ENCODE measurements around the gene TLE2. TPM values are rescaled to one million over a fixed set of nuclear protein-coding genes. Genes with fewer than 3 reads are reported as not detected.

TLE2 gene
- total RNA-seq = 58.6 TPM
- long read RNA-seq, partial matches to known transcripts = 21 of 100 reads
- long read RNA-seq, other reads (novel, unspliced or antisense) = 79 of 100 reads

DNA sequence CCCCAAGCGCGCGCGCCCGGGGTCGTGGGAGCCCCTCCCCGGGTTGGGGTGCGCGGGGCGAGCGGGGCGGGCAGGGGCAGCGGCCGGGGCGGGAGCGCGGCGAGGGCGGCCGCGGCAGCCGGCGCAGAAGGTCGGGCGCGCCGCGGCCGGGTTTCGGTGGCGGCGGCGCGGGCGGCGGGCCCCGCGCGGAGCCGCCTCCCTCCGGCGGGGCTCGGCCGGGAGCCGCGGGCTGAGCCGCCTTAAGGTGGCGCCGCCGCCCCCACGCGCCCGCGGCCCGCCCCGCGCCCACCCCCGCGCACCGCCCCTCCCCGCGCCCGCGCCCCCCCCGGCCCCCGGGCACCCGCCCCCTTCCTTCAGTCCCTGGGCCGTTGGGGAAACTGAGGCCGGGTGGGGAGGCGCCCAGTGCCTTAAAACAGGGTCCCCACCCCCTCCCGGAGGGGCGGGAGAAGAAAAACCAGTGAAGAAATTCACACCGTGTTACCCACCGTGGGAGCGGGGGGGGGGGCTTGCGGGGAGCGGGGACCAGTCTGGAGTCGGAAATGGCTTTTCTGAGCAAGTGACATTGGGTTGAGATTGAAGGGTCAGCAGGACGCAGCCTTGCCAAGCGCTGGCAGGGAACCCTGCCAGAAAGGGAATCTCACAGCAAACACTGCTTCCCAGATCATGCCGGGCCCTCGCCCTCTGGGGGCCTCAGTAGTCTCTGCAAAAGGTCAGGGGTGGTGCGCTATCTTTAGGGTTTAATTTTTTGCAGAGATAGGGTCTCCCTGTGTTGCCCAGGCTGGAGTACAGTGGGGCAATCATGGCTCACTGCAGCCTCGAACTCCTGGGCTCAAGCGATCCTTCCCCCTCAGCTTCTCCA, at the start of gene TLE2:
TLE2 (minus strand) TSS at position 216 of the 859 bp plus-strand sequence. CDS start 376 bp downstream, outside the sequence.
- peak; percentile 71 for DNase-seq (ENCODE audit: missing footprints)
- peak; percentile 49 for ATAC-seq
- intact Hi-C loops (cut with DNase I) = loop anchor here (5.0 kb wide), 1 partner anchor 33 kb away; the partner anchor contains the start of gene TLE5

DNA sequence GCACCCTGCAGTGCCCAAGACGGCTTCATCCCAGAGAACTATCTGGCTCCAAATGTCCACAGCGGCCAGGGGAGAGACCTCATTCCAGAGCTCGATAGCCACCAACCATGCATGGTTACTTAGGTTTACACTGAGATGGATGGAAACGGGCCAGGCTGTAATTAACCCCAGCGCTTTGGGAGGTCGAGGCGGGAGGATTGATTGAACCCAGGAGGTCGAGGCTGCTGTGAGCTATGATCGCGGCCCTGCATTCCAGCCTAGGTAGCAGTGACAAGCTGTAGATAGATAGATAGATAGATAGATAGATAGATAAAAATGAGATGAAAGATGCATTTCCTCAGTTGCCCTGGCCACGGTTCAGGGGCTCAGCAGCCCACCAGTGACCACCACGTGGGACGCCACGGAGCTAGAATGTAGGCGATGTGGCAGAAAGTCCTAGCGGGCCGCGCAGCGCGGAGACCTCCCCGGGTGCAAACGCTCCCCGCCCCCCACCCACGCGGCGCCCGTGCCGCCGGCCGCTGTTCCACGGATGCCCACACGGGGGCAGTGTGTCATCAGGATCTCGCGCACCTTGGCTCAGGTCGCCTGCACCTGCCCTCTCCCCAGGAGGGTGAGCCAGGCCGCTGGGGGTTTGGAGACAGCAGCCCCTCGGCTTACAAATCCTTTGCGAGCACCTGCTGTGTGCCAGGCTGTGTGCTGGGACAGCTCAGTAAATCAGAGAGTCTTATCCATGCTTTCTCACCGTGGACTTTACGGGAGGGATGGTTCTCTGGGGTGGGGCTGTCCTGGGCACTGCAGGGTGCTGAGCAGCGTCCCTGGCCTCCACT, 46.7 kb upstream of the TLE2 start:
- ATAC-seq = peak; percentile 35
- intact Hi-C loops (cut with DNase I) = loop anchor here (1.0 to 2.0 kb wide), 3 partner anchors 28 to 87 kb away; no protein-coding TSS in a partner anchor
- DNase-seq (ENCODE audit: missing footprints) = no peak

GRCh38 chr19:3073931-3074595, 45.0 kb upstream of the TLE2 start:
- intact Hi-C loops (cut with DNase I) = no loop called here
- ATAC-seq = peak; percentile 44
- peak; percentile 62 for DNase-seq (ENCODE audit: missing footprints)

DNA sequence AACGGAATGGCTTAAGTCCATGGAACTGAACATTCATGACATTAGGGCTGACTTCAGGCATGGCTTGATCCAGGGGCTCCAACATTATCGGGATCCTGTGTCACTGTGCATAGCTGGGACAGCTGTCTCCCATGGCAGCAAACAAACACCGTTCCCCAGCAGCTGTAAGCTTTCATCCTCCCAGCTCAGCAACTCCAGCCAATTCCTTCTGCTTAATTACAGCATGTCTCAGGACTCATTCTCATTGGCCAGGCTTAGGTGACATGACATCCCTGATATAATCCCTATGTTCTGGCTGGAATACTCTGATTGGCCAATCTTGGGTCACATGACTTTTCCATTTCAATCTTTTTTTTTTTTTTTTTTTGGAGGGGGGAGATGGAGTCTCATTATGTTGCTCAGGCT, 44.1 kb upstream of the TLE2 start:
- ATAC-seq (peak; percentile 85), DNase-seq (ENCODE audit: missing footprints) (peak; percentile 53)
- intact Hi-C loops (cut with DNase I) = no loop called here

DNA sequence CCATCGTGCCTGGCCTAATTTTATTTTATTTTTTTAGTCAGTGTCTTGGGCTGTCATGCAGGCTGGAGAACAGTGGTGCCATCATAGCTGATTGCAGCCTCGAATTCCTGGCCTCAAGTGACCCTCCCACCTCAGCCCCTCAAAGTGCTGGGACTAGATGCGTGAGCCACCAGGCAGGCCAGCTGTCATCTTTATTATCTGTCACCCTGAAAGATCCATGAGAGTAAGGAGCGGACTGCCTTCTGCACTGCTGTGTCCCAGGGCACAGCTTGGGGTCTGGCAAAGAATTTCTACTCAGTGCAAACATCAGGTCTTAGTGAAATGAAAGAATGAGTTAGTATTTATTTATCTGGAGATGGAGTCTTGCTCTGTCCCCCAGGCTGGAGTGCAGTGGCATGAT, 42.7 kb upstream of the TLE2 start:
- DNase-seq (ENCODE audit: missing footprints) = peak; percentile 11
- ATAC-seq = no peak
- intact Hi-C loops (cut with DNase I) = no loop called here

- intact Hi-C loops (cut with DNase I) = no loop called here
- peak; percentile 21 for DNase-seq (ENCODE audit: missing footprints)
- no peak for ATAC-seq
Measured at GRCh38 chr19:3068071-3068470, 39.0 kb upstream of the TLE2 start.

- DNase-seq (ENCODE audit: missing footprints) (peak; percentile 16), ATAC-seq (no peak)
- intact Hi-C loops (cut with DNase I) = no loop called here
Measured at GRCh38 chr19:3067563-3067962, 38.5 kb upstream of the TLE2 start.

- intact Hi-C loops (cut with DNase I) = no loop called here
- ATAC-seq = no peak
- DNase-seq (ENCODE audit: missing footprints) = no peak
Measured at GRCh38 chr19:3066482-3067049, 37.5 kb upstream of the TLE2 start.

GRCh38 chr19:3065675-3066357, 36.7 kb upstream of the TLE2 start:
- peak; percentile 25 for DNase-seq (ENCODE audit: missing footprints)
- intact Hi-C loops (cut with DNase I) = no loop called here
- ATAC-seq = no peak

- intact Hi-C loops (cut with DNase I) = loop anchor here (5.0 kb wide), 2 partner anchors 33 to 37 kb away; partner anchors contain the start of gene TLE2
- DNase-seq (ENCODE audit: missing footprints) (no peak), ATAC-seq (no peak)
Measured at GRCh38 chr19:3064011-3064330, 34.9 kb upstream of the TLE2 start.

DNA sequence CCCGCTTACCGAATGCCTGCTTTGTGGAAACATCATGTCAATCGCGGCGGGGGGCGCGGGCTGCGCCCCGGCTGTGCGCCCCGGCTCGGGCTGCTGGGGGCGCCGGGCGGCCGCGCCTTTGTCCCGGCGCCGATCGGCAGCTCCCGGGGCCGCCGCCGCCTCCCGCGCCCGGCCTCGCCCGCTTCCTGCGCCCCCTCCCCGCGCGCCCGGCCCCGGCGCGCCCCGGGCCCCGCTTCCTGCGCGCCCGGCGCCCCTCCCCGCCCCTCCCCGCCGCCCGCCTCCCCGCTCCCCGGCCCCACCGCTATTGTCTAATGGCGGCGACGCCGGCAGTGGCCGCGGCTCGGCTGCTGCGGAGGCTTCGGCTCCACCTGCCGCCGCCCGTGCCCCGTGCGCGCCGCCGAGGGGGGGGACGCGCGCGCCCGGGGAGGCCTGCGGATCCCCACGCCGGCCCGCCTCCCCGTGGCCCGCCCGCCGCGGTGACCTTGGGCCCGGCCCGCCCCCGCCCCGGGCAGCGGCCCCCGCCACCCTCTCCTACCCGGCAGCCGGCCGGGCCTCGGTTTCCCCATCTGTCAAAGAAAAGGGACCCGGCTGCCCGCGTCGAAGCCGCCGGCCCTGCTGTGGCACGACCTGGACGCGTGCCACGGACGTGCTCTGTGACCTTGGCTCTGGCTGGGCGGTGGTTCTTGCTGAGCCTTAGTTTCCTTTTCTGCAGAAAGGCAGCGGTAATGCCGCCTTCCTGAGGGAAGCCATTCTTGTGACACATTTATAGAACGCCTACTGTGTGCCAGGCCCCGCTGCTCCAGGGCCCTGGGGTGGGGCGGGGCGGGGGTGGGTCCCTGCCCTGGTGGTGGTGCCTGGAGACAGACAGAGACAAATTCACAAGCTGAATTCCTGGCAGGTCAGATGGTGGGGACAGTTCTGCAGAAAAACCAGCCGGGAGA, 33.4 kb upstream of the TLE2 start, which contains the start of gene TLE5:
TLE5 (minus strand) TSS at position 331 of the 941 bp plus-strand sequence; CDS start at position 36, 295 bp downstream.
- DNase-seq (ENCODE audit: missing footprints) (peak; percentile 87), ATAC-seq (peak; percentile 58)
- intact Hi-C loops (cut with DNase I) = loop anchor here (5.0 kb wide), 2 partner anchors 35 kb away; partner anchors contain the start of gene TLE2

DNA sequence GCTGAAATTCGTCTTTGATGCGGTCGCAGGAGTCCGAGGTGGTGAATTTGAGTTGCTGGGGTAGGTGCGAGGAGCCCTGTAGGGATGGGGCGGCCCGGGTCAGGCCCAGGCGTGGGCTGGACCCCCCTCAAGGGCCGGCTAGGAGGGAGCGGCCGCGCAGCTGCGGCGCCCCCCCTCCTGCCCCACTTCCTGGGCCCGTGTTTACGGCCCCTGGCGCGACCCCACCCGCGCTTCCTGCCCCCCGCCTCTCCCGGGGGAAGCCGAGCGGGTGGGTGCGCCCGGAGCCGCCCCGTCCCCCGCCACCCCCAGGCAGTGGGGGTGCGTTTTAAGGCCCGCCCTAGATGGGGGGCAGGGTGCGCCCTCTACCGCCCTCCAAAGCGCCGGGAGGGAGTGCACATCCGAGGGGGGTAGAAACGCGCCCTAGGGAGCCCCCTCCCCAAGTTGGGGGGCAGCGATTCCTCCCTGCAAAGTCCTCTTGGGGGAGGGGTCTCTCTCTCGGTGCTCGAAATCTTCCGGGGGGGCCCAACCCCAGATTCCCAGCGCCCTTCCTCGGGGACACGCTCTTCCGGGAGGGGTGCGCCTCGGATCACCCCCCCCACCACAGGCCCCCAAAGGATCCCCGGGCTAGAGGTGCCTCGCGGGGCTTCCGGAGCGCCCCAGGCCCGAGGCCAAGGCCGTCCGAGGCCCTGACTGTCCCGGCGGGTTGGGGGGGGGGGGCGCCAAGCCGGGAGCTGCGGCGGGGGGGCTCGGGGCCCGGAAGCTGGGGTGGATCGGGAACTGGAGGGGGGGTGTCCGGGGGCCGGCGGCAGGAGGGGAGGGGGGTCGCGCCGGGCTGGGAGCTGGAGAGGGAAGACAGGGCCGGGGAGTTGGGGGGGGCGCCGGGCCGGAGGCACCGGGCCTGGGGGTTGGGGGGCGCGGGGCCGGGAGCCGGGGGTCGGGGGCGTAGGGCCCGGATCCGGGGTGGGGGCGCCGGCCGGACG, 32.4 kb upstream of the TLE2 start:
- intact Hi-C loops (cut with DNase I) = loop anchor here (1.0 to 5.0 kb wide), 3 partner anchors 25 to 36 kb away; partner anchors contain the start of gene TLE2
- ATAC-seq (peak; percentile 64), DNase-seq (ENCODE audit: missing footprints) (peak; percentile 81)

- DNase-seq (ENCODE audit: missing footprints) = no peak
- no peak for ATAC-seq
- intact Hi-C loops (cut with DNase I) = loop anchor here (1.0 to 5.0 kb wide), 3 partner anchors 25 to 36 kb away; partner anchors contain the start of gene TLE2
Measured at GRCh38 chr19:3060857-3061181, 31.7 kb upstream of the TLE2 start.

DNA sequence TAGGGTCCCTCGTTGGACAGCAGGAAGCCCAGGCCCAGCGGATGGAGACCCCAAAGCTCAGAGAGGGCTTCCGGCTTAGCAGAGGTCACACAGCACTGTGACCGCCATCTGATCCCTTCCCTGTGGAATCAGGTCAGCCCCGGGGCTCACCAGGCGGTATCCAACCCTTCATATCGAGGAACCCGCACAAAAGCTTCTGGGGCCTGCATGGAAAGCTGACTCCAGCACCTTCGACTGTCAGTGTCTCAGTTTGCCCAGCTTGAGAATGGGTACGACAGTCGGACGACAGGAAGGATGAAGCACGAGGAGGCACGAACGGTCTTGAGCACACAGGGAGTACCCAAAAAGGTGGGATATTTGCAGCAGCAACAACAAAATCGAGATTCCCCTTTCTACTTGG, 30.6 kb upstream of the TLE2 start:
- ATAC-seq = no peak
- peak; percentile 17 for DNase-seq (ENCODE audit: missing footprints)
- intact Hi-C loops (cut with DNase I) = loop anchor here (5.0 kb wide), 2 partner anchors 32 to 38 kb away; partner anchors contain the start of gene TLE2

DNA sequence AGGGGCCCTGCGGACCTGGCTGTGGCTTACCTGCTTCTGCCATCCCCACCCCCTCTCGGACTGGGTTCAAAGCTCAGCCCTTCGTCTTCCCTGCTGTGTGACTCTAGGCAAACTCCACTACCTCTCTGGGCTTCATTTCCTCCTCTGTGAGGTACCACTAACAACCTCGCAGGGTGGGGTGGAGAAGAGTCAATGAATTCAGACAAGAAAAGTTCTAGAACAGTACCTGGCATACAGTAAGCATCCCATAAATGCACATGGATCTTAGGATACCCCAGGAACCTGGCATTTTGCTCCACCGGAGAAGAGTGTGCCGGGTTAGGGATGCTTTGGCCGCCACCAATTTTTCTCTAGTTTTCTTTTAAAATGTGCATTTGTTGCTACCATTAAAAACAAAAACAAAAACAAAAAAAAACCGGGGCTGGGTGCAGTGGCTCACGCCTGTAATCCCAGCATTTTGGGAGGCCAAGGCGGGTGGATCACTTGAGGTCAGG, 29.8 kb upstream of the TLE2 start:
- intact Hi-C loops (cut with DNase I) = no loop called here
- ATAC-seq (no peak), DNase-seq (ENCODE audit: missing footprints) (no peak)

Measured in Right ventricle myocardium inferior (tissue), 1 donor.